GM12878 (cell line): ENCODE results near the gene REL.

Experiments used
- CHD2 ChIP-seq: IDR thresholded peaks from 2 replicates; pipeline ENCODE4 v1.6.1; 2011; ENCODE audit warnings: low read depth, low read length, improper control_type of control experiment, borderline replicate concordance
- EZH2 ChIP-seq: IDR thresholded peaks from 2 replicates; pipeline ENCODE4 v1.6.1; 2012; ENCODE audit warnings: low read depth, mild to moderate bottlenecking, control low read depth, inconsistent platforms, low read length, borderline replicate concordance; ENCODE audit not compliant: control insufficient read depth
- SMAD1 ChIP-seq: fragments of 450-650 bp; IDR thresholded peaks from 2 replicates; pipeline ENCODE4 v1.6.1; 2018; ENCODE audit warnings: mild to moderate bottlenecking, low read depth; ENCODE audit not compliant: partially characterized antibody
- TAF1 ChIP-seq: IDR thresholded peaks from 2 replicates; pipeline ENCODE4 v1.6.1; 2011; ENCODE audit warnings: mild to moderate bottlenecking, low read depth, low read length, borderline replicate concordance
- ZSCAN29 ChIP-seq: fragments of 450-650 bp; IDR thresholded peaks from 2 replicates; pipeline ENCODE4 v1.6.1; 2017; ENCODE audit warnings: mild to moderate bottlenecking, moderate library complexity

GRCh38 chr2:60907329-60907728 lies 26.0 kb downstream of the REL start:
- TF ChIP-seq ZSCAN29 (no peak), TAF1 (no peak), CHD2 (no peak), EZH2 (no peak), SMAD1 (no peak)
